Trophoblast cell (in vitro differentiated cells and primary cell): ENCODE results near the gene CST2.

Source experiments
- DNase-seq, 2 donors: peaks; one replicate each; pipeline ENCODE4 v3.0.0-alpha.2; 2016
- H2AFZ ChIP-seq: 2 replicates; pipeline ENCODE4 v1.6.1; 2013; ENCODE audit warnings: low read length, moderate library complexity, mild to moderate bottlenecking; ENCODE audit not compliant: insufficient read depth, poor library complexity
- H2AK5ac ChIP-seq: 2 replicates; pipeline ENCODE4 v1.6.1; 2013; ENCODE audit warnings: mild to moderate bottlenecking, low read length
- H2BK120ac ChIP-seq: 2 replicates; pipeline ENCODE4 v1.6.1; 2013; ENCODE audit warnings: low read length, mild to moderate bottlenecking, moderate library complexity; ENCODE audit not compliant: insufficient read depth, poor library complexity
- H2BK12ac ChIP-seq: 2 replicates; pipeline ENCODE4 v1.6.1; 2013; ENCODE audit warnings: mild to moderate bottlenecking, low read length, moderate library complexity
- H2BK5ac ChIP-seq: 2 replicates; pipeline ENCODE4 v1.6.1; 2013; ENCODE audit warnings: low read length, low read depth, moderate library complexity, mild to moderate bottlenecking; ENCODE audit not compliant: poor library complexity
- H3K14ac ChIP-seq: 2 replicates; pipeline ENCODE4 v1.6.1; 2013; ENCODE audit warnings: mild to moderate bottlenecking, low read length
- H3K18ac ChIP-seq: 2 replicates; pipeline ENCODE4 v1.6.1; 2013; ENCODE audit warnings: mild to moderate bottlenecking, low read length
- H3K23ac ChIP-seq: 2 replicates; pipeline ENCODE4 v1.6.1; 2013; ENCODE audit warnings: low read length
- H3K27ac ChIP-seq: 2 replicates; pipeline ENCODE4 v1.5.1; 2013; ENCODE audit warnings: low read depth, mild to moderate bottlenecking, inconsistent platforms, low read length, moderate library complexity
- H3K27me3 ChIP-seq: 2 replicates; pipeline ENCODE4 v1.6.1; 2013; ENCODE audit warnings: inconsistent platforms, mild to moderate bottlenecking, low read length, moderate library complexity; ENCODE audit not compliant: insufficient read depth
- H3K36me3 ChIP-seq, 2 experiments: 1 replicate in 1 of 2; 2 replicates in 1 of 2; pipeline ENCODE4 v1.6.1; 2013; ENCODE audit warnings: low read length in 2 of 2, mild to moderate bottlenecking in 2 of 2, moderate library complexity in 1 of 2; ENCODE audit not compliant: insufficient read depth in 2 of 2, control insufficient read depth in 1 of 2
- H3K4ac ChIP-seq: 2 replicates; pipeline ENCODE4 v1.6.1; 2013; ENCODE audit warnings: low read depth, mild to moderate bottlenecking, low read length, moderate library complexity
- H3K4me1 ChIP-seq, 2 experiments: 1 replicate in 1 of 2; 2 replicates in 1 of 2; pipeline ENCODE4 v1.6.1; 2013; ENCODE audit warnings: low read length in 2 of 2, mild to moderate bottlenecking in 2 of 2, moderate library complexity in 1 of 2; ENCODE audit not compliant: insufficient read depth in 2 of 2, control insufficient read depth in 1 of 2
- H3K4me2 ChIP-seq: 2 replicates; pipeline ENCODE4 v1.6.1; 2013; ENCODE audit warnings: inconsistent platforms, mild to moderate bottlenecking, low read length, moderate library complexity
- H3K4me3 ChIP-seq: 2 replicates; pipeline ENCODE4 v1.5.1; 2013; ENCODE audit warnings: mild to moderate bottlenecking, low read depth, low read length, inconsistent platforms
- H3K79me1 ChIP-seq: one replicate; pipeline ENCODE4 v1.6.1; 2013; ENCODE audit warnings: low read length
- H3K79me2 ChIP-seq: 2 replicates; pipeline ENCODE4 v1.6.1; 2013; ENCODE audit warnings: low read length, mild to moderate bottlenecking; ENCODE audit not compliant: control insufficient read depth, insufficient read depth, poor library complexity
- H3K9ac ChIP-seq: 2 replicates; pipeline ENCODE4 v1.6.1; 2013; ENCODE audit warnings: mild to moderate bottlenecking, low read length
- H3K9me3 ChIP-seq: 2 replicates; pipeline ENCODE4 v1.6.1; 2013; ENCODE audit warnings: low read depth, mild to moderate bottlenecking, control low read depth, inconsistent platforms, low read length; ENCODE audit not compliant: insufficient read depth
- H4K12ac ChIP-seq: 2 replicates; pipeline ENCODE4 v1.6.1; 2013; ENCODE audit warnings: low read depth, mild to moderate bottlenecking, low read length, moderate library complexity
- H4K8ac ChIP-seq: 2 replicates; pipeline ENCODE4 v1.6.1; 2013; ENCODE audit warnings: low read depth, mild to moderate bottlenecking, low read length, moderate library complexity
- H4K91ac ChIP-seq: one replicate; pipeline ENCODE4 v1.6.1; 2013; ENCODE audit warnings: low read depth, mild to moderate bottlenecking, low read length, moderate library complexity
- WGBS: extraction: QIAGEN DNeasy Blood & Tissue Kit; methylation state at CpG from one replicate; pipeline ENCODE4 v1.1.7; 2013; ENCODE audit warnings: missing lambda C conversion rate; ENCODE audit not compliant: insufficient read length, insufficient coverage; ENCODE audit errors: extremely low coverage; 5-methylcytosine and 5-hydroxymethylcytosine counted together

Gene CST2

GRCh38 chr20:23872065-23872464, 45.5 kb upstream of the CST2 start:
- Histone ChIP-seq H3K27me3 (no peaks in the 10 kb centered on the region), H3K23ac (no peak overlapping the region), H3K4me3 (no peak overlapping the region), H3K79me1 (no peaks in the 10 kb centered on the region), H3K4ac (no peak overlapping the region), H3K18ac (no peak overlapping the region), H2BK12ac (no peak overlapping the region), H3K14ac (no peak overlapping the region), H4K8ac (no peak overlapping the region), H4K12ac (no peak overlapping the region), H2AK5ac (no peak overlapping the region), H3K9me3 (no peaks in the 10 kb centered on the region), H3K9ac (no peak overlapping the region), H3K27ac (no peak overlapping the region), H3K79me2 (no peaks in the 10 kb centered on the region), H3K4me2 (no peak overlapping the region), H3K36me3 (no peaks in the 10 kb centered on the region), H2BK5ac (no peak overlapping the region), H2BK120ac (no peak overlapping the region), H2AFZ (no peak overlapping the region), H3K4me1 (no peaks in the 10 kb centered on the region), H4K91ac (no peak overlapping the region)
- no CpG with 5 or more reads among the region's 1 CpG for WGBS
- DNase-seq = no peak

- Histone ChIP-seq H3K14ac (no peak overlapping the region), H3K27me3 (no peaks in the 10 kb centered on the region), H3K79me1 (no peaks in the 10 kb centered on the region), H3K18ac (no peak overlapping the region), H3K9me3 (no peaks in the 10 kb centered on the region), H2BK5ac (no peak overlapping the region), H3K79me2 (no peaks in the 10 kb centered on the region), H3K4me2 (no peak overlapping the region), H3K9ac (no peak overlapping the region), H3K36me3 (no peaks in the 10 kb centered on the region), H3K27ac (no peak overlapping the region), H2AFZ (no peak overlapping the region), H4K91ac (no peak overlapping the region), H4K8ac (no peak overlapping the region), H4K12ac (no peak overlapping the region), H3K4ac (no peak overlapping the region), H3K4me1 (no peaks in the 10 kb centered on the region), H2BK120ac (no peak overlapping the region), H3K4me3 (no peak overlapping the region), H3K23ac (no peak overlapping the region), H2AK5ac (no peak overlapping the region), H2BK12ac (no peak overlapping the region)
- no peak for DNase-seq
- no CpG with 5 or more reads among the region's 4 CpGs for WGBS
Observed at GRCh38 chr20:23870461-23870860, 43.9 kb upstream of the CST2 start.

DNA sequence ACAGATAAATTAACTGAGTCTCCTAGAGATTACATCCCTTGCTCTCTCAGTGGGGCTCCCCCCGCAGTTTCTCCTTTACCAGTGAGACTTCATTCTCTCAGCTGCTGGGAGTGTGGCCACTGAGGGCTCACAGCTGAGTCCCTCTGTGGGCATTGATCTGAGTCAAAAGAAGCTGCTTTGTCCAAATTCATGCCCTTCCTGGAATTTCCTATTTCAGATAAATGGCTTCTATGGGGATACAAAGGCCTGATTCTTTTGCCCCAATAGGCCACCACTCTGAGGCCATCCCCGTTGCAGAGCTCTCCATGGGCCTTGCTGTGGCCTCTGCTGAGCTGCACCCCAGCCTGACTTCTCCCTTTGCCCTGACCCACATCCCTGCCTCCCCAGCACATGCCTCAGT, 43.0 kb upstream of the CST2 start:
- H3K27ac ChIP-seq = no peak overlapping the region
- H3K4me1 ChIP-seq = no peaks in the 10 kb centered on the region
- H2AK5ac ChIP-seq = no peak overlapping the region
- H3K18ac ChIP-seq = no peak overlapping the region
- H3K14ac ChIP-seq = no peak overlapping the region
- no peak overlapping the region for H3K4me2 ChIP-seq
- no peak overlapping the region for H2BK12ac ChIP-seq
- no peak overlapping the region for H2BK120ac ChIP-seq
- H3K79me1 ChIP-seq = no peaks in the 10 kb centered on the region
- no peaks in the 10 kb centered on the region for H3K79me2 ChIP-seq
- no peak overlapping the region for H3K23ac ChIP-seq
- no peak overlapping the region for H3K4ac ChIP-seq
- H3K4me3 ChIP-seq = no peak overlapping the region
- no peaks in the 10 kb centered on the region for H3K36me3 ChIP-seq
- no peaks in the 10 kb centered on the region for H3K27me3 ChIP-seq
- no peaks in the 10 kb centered on the region for H3K9me3 ChIP-seq
- DNase-seq = no peak
- H2BK5ac ChIP-seq = no peak overlapping the region
- no peak overlapping the region for H2AFZ ChIP-seq
- no CpG with 5 or more reads among the region's 2 CpGs for whole genome bisulfite sequencing
- no peak overlapping the region for H4K12ac ChIP-seq
- H3K9ac ChIP-seq = no peak overlapping the region
- no peak overlapping the region for H4K8ac ChIP-seq
- no peak overlapping the region for H4K91ac ChIP-seq

DNA sequence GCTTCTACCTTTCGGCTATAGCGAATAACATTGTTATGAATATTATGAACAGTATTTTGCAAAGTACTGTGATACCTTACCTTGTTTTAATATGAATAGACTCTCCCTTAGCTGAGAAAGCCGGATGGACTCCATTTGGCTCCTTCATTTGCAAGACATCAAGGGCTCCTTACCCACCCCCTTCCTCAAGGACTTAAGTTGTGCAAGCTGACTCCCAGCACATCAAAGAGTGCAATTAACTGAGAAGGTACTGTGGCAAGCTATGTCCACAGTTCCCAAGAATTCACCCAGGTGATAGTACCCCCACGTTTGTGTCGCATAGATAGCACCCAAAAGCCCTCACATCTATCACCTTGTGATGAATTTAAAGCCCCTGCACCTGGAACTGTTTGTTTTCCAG, 41.8 kb upstream of the CST2 start:
- Histone ChIP-seq H3K4me3 (no peak overlapping the region), H3K4ac (no peak overlapping the region), H3K27me3 (no peaks in the 10 kb centered on the region), H3K9me3 (no peaks in the 10 kb centered on the region), H2AFZ (no peak overlapping the region), H3K79me2 (no peaks in the 10 kb centered on the region), H4K8ac (no peak overlapping the region), H3K18ac (no peak overlapping the region), H3K9ac (no peak overlapping the region), H3K23ac (no peak overlapping the region), H3K14ac (no peak overlapping the region), H2BK5ac (no peak overlapping the region), H2AK5ac (no peak overlapping the region), H2BK120ac (no peak overlapping the region), H2BK12ac (no peak overlapping the region), H4K12ac (no peak overlapping the region), H4K91ac (no peak overlapping the region), H3K4me1 (no peaks in the 10 kb centered on the region), H3K79me1 (no peaks in the 10 kb centered on the region), H3K36me3 (no peaks in the 10 kb centered on the region), H3K4me2 (no peak overlapping the region), H3K27ac (no peak overlapping the region)
- no peak for DNase-seq
- WGBS = no CpG with 5 or more reads among the region's 5 CpGs
